Esophagus muscularis mucosa (tissue), 4 donors: ENCODE data around the gene OR9K2. TPM values are rescaled to one million over a fixed set of nuclear protein-coding genes. Genes with fewer than 3 reads are reported as not detected.
"Not testable (repeated sequence)": the region's sequence is repeated elsewhere in the genome, so short reads cannot be mapped to it uniquely, and the experiment has no call there.

ENCODE experiments used
- DNase-seq: peaks from one replicate; pipeline ENCODE4 v3.0.0-alpha.2; 2017; ENCODE audit errors: extremely low spot score
- H3K27ac ChIP-seq, 4 donors: fragments of 200-600 bp; sonication (generic); replicated peaks in 1 of 4; 1 replicate in 3 of 4; 2 replicates in 1 of 4; pipeline ENCODE4 v1.5.1; 2016 to 2019; ENCODE audit warnings: mild to moderate bottlenecking in 1 of 4
- H3K27me3 ChIP-seq, 4 donors: fragments of 200-600 bp; sonication (generic); one replicate each; pipeline versions ENCODE4 v1.5.1 to v1.6.0; 2016 to 2019
- H3K36me3 ChIP-seq, 4 donors: fragments of 200-600 bp; sonication (generic); one replicate each; pipeline ENCODE4 v1.5.1; 2016 to 2019
- H3K4me1 ChIP-seq, 4 donors: fragments of 200-600 bp; sonication (generic); one replicate each; pipeline ENCODE4 v1.5.1; 2016 to 2019
- H3K4me3 ChIP-seq, 4 donors: fragments of 200-600 bp; sonication (generic); 1 replicate in 2 of 4; 2 replicates in 2 of 4; pipeline ENCODE4 v1.5.1; 2016 to 2019; ENCODE audit warnings: mild to moderate bottlenecking in 4 of 4, moderate library complexity in 1 of 4
- H3K9me3 ChIP-seq, 4 donors: fragments of 200-600 bp; sonication (generic); 1 replicate in 3 of 4; 2 replicates in 1 of 4; pipeline ENCODE4 v1.5.1; 2016 to 2019
- EP300 ChIP-seq: sonication (generic); formaldehyde crosslinking; IDR thresholded peaks from one replicate; pipeline ENCODE4 v1.6.1; 2017; ENCODE audit warnings: antibody characterized with exemption
- POLR2A ChIP-seq: fragments of 450-650 bp; IDR thresholded peaks from one replicate; pipeline ENCODE4 v1.6.1; 2017; ENCODE audit warnings: antibody characterized with exemption, moderate library complexity, mild to moderate bottlenecking, low read depth
- POLR2AphosphoS5 ChIP-seq, 2 donors: sonication (generic); formaldehyde crosslinking; IDR thresholded peaks; one replicate each; pipeline ENCODE4 v1.6.1; 2017; ENCODE audit warnings: antibody characterized with exemption in 2 of 2
- WGBS: methylation state at CpG from one replicate; pipeline ENCODE4 v1.1.5; 2018; 5-methylcytosine and 5-hydroxymethylcytosine counted together
- intact Hi-C: fragments of 100-400 bp; cut with DNase I; formaldehyde crosslinking; loops from one replicate; pipeline ENCODE4 v1.15.1; 2023
- total RNA-seq, 4 donors: library from RNA; depleted of rRNA; stranded (reverse); fragments of >200 nt; gene quantifications; one replicate each; pipeline versions ENCODE4 v1.1.0 to v1.2.1, GENCODE V29; 2016
- TF ChIP-seq, protein P1 (sequence below), 3 experiments: fragments of 200-600 bp in 2 of 3; fragments of 450-650 bp in 1 of 3; sonication (generic) in 2 of 3; IDR thresholded peaks; one replicate each; pipeline ENCODE4 v1.5.1; 2017 to 2019; ENCODE audit warnings: antibody characterized with exemption in 3 of 3, mild to moderate bottlenecking in 2 of 3, moderate library complexity in 1 of 3

The OR9K2 gene
- total RNA-seq, 4 donors from 2014 or later = not detected

DNA sequence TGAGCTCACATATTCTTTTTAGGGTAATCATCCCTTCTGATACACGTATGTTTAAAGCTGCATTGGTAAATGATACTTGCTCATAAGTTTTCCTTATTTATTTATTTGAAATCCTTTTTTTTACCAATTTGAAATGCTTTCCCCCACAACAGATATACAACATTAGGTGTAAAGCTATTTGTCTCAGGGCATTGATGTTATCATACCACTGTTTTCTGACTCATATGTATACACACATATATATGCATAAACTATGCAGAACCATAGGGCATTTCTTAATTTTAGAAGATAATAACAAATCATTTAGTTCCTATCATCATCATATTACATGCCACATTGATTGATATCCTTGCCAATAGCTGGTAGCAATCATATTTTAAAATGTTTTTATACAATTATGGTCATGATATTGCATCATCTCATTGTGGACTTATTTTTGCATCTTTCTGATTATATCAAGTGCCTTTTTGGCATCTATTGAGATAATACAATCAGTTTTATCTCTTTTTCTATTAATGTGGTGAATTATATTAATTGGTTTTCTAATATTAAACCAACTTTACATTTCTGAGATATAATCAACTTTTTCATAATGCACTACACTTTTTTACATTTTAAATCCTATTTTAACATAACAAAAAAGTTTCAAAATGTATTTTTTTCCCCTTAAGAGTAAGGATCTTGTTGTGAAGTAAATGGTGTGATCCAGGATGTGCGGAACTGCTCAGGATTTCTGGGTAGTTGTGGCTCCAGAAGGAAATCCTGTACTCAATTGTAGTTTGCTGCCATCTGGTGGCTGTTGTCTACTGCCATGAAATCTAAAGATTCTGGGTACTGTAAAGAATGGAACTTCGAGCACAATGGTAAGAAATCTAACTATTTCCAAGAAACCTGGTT is 16.7 kb downstream of the OR9K2 start:
- no peak overlapping the region for H3K4me3 ChIP-seq
- no peaks in the 10 kb centered on the region for H3K36me3 ChIP-seq
- no peak overlapping the region for H3K27ac ChIP-seq
- H3K4me1 ChIP-seq = no peaks in the 10 kb centered on the region
- TF ChIP-seq, protein P1, sequence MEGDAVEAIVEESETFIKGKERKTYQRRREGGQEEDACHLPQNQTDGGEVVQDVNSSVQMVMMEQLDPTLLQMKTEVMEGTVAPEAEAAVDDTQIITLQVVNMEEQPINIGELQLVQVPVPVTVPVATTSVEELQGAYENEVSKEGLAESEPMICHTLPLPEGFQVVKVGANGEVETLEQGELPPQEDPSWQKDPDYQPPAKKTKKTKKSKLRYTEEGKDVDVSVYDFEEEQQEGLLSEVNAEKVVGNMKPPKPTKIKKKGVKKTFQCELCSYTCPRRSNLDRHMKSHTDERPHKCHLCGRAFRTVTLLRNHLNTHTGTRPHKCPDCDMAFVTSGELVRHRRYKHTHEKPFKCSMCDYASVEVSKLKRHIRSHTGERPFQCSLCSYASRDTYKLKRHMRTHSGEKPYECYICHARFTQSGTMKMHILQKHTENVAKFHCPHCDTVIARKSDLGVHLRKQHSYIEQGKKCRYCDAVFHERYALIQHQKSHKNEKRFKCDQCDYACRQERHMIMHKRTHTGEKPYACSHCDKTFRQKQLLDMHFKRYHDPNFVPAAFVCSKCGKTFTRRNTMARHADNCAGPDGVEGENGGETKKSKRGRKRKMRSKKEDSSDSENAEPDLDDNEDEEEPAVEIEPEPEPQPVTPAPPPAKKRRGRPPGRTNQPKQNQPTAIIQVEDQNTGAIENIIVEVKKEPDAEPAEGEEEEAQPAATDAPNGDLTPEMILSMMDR (IDR thresholded peaks at IDR 0.05) = peak; percentile 34 to 62 (median 51)
- TF ChIP-seq POLR2A = no peak
- TF ChIP-seq POLR2AphosphoS5 (IDR thresholded peaks at IDR 0.05) = no peak
- no peaks in the 10 kb centered on the region for H3K27me3 ChIP-seq
- WGBS = 31% methylated on average over 3 of the region's 3 CpGs
- DNase-seq = no peak
- peaks cover 0 to 9% (median 3%) of the 10 kb centered on the region in 4 donors for H3K9me3 ChIP-seq
- intact Hi-C loops = loop anchor here (5.0 kb wide), 1 partner anchor 151 kb away; no protein-coding TSS in a partner anchor

DNA sequence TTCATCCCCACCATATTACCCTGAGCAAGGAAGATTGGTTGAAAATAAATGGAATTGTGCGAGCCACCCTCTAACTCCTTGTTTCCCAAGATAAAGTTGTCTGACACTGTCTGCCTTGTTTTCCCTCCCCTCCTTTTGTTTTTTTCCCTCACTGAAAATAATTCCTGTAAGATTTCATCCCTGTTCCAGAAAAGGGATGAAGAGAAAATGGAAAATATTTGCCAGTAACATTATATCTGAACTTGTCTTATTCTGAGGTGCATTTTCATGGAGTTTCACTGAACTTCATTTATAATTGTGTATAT is 17.3 kb downstream of the OR9K2 start:
- Histone ChIP-seq H3K4me3 (no peak overlapping the region), H3K4me1 (no peaks in the 10 kb centered on the region), H3K36me3 (no peaks in the 10 kb centered on the region), H3K27ac (no peak overlapping the region), H3K27me3 (no peaks in the 10 kb centered on the region), H3K9me3 (peaks cover 0 to 9% (median 3%) of the 10 kb centered on the region in 4 donors)
- intact Hi-C loops = loop anchor here (5.0 kb wide), 1 partner anchor 151 kb away; no protein-coding TSS in a partner anchor
- TF ChIP-seq POLR2A = no peak
- TF ChIP-seq POLR2AphosphoS5 (IDR thresholded peaks at IDR 0.05) = no peak
- no peak for TF ChIP-seq EP300
- TF ChIP-seq, protein P1 (IDR thresholded peaks at IDR 0.05) = no peak
- WGBS = 19% methylated on average over 1 of the region's 1 CpG
- DNase-seq = no peak

DNA sequence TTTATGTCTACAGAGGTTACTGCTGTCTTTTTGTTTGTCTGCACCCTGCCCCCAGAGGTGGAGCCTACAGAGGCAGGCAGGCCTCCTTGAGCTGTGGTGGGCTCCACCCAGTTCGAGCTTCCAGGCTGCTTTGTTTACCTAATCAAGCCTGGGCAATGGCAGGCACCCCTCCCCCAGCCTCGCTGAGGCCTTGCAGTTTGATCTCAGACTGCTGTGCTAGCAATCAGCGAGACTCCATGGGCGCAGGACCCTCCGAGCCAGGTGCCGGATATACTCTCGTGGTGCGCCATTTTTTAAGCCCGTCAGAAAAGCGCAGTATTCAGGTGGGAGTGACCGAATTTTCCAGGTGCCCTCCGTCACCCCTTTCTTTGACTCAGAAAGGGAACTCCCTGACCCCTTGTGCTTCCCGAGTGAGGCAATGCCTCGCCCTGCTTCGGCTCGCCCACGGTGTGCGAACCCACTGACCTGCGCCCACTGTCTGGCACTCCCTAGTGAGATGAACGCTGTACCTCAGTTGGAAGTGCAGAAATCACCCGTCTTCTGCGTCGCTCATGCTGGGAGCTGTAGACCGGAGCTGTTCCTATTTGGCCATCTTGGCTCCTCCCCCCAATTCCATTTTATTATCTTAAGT is 40.9 kb downstream of the OR9K2 start:
- H3K27me3 ChIP-seq, H3K4me3 ChIP-seq, H3K4me1 ChIP-seq, DNase-seq, H3K9me3 ChIP-seq, H3K27ac ChIP-seq, intact Hi-C loops, H3K36me3 ChIP-seq: not testable (repeated sequence)
- 86% methylated on average over 24 of the region's 24 CpGs for WGBS

DNA sequence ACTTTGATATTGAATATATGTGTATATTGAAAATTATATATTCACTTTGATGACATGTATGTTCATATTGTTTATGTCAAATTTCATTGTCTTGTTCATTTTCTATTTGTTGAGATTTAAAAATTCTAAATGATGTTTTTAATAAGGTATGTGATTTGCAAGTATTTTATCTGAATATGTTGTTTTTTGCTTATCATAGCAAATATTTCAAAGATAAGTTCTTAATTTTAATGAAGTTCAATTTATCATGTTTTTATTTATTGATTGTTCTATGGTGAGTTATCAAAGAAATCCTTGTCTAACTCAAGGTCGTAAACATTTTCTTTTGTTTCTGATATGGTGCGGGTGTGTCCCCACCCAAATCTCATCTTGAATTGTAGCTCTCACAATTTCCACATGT is 45.2 kb downstream of the OR9K2 start:
- WGBS = 96% methylated on average over 2 of the region's 2 CpGs
- DNase-seq = no peak
- Histone ChIP-seq H3K4me3 (no peak overlapping the region), H3K27ac (no peak overlapping the region), H3K27me3 (no peaks in the 10 kb centered on the region), H3K36me3 (no peaks in the 10 kb centered on the region), H3K4me1 (no peaks in the 10 kb centered on the region), H3K9me3 (no peaks in the 10 kb centered on the region)
- TF ChIP-seq POLR2A = no peak
- intact Hi-C loops = no loop called here

DNA sequence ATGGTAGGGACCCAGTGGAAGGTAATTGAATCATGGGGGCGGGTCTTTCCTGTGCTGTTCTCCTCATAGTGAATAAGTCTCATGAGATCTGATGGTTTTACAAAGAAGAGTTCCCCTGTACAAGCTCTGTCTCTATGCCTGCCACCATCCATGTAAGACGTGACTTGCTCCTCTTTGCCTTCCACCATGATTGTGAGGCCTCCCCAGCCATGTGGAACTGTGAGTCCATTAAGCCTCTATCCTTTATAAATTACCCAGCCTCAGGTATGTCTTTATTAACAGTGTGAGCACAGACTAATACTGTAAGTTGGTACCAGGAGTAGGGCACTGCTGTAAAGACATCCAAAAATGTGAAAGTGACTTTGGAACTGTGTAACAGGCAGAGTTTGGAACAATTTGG is 45.6 kb downstream of the OR9K2 start:
- H3K27me3 ChIP-seq, intact Hi-C loops, DNase-seq, H3K27ac ChIP-seq, H3K36me3 ChIP-seq, H3K4me1 ChIP-seq, H3K9me3 ChIP-seq, H3K4me3 ChIP-seq: not testable (repeated sequence)
- WGBS = 57% methylated on average over 2 of the region's 2 CpGs

DNA sequence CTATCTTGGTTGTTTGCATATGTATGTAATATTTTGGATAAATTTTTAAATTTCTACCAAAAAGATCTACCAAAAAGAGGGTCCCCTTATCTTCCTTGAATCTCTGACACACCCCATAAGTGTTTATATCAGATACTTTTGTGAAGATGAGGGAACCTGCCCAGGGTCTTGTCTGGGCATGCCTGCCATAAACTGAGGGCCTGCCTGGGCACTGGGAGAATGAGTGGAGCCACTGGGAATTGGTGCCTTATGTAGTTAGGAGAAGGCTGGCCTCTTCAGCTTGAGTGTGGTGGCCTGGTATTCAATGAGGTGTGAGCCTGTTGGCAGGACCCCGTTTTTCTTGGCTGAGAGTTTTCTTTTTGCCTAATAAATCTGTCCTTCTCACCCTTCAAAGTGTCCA is 46.5 kb downstream of the OR9K2 start:
- H3K27me3 ChIP-seq = no peaks in the 10 kb centered on the region
- no peaks in the 10 kb centered on the region for H3K36me3 ChIP-seq
- no peaks in the 10 kb centered on the region for H3K9me3 ChIP-seq
- TF ChIP-seq, protein P1 (IDR thresholded peaks at IDR 0.05) = no peak
- TF ChIP-seq POLR2AphosphoS5 (IDR thresholded peaks at IDR 0.05) = no peak
- no peak for TF ChIP-seq EP300
- no peak for TF ChIP-seq POLR2A
- H3K4me3 ChIP-seq = no peak overlapping the region
- intact Hi-C loops = no loop called here
- no peak overlapping the region for H3K27ac ChIP-seq
- no peaks in the 10 kb centered on the region for H3K4me1 ChIP-seq
- WGBS = 45% methylated on average over 1 of the region's 1 CpG
- no peak for DNase-seq
